Measurements from ENCODE around the gene ZIC5. TPM values are rescaled to one million over a fixed set of nuclear protein-coding genes. Genes with fewer than 3 reads are reported as not detected.

The ZIC5 gene
- total and polyA plus RNA-seq, 4 donors = not detected

DNA sequence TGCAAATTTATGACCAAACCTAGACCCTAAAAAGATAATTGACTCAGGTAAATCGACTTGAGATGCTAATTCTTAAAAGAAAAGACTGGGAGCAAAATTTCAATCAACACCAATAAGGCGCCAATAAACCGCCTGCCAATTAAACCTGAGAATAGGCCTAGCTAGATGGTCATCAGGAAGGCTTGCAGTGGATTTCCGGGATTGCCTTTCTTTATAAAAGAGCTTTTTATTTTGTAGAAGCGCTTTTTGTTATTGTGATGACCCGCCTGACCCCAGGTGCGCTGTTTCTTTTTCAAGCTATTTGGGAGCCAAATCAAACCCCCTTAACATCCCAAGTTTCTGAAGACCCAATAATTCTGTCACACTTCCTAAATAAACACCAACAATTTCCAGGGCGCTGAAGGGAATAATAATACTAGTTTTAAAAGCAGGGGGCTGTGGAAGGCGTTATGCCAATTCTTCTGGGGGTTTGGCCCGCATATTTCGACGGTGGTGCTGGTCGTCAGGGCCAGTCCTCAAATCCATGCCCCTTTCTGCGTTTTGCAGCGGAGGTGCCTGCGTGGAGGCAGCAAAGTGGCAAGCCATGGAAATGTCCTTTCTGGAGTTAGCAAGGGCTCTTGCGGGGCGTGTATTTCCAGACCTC is 2.9 kb upstream of the ZIC5 start:
- WGBS = 18% methylated on average over 18 of the region's 18 CpGs
- H3K9me3 ChIP-seq (ENCODE audit: control insufficient read depth in 4 of 4, low read length in 3 of 4) = peaks cover 0 to 11% (median 1%) of the 10 kb centered on the region in 4 donors
- H3K27ac ChIP-seq (ENCODE audit: low read depth in 1 of 2, low read length in 2 of 2) = no peak overlapping the region
- H3K9ac ChIP-seq (ENCODE audit: low read depth in 1 of 2, low read length in 2 of 2) = no peak overlapping the region
- H3K4me1 ChIP-seq (ENCODE audit: control insufficient read depth in 4 of 4, insufficient read depth in 4 of 4, low read length in 3 of 4) = peaks cover 0 to 20% (median 13%) of the 10 kb centered on the region in 4 donors
- no peak for DNase-seq (ENCODE audit: low spot score)
- H3K36me3 ChIP-seq (ENCODE audit: control insufficient read depth in 4 of 4, insufficient read depth in 3 of 4, low read depth in 1 of 4, low read length in 3 of 4) = no peaks in the 10 kb centered on the region
- TF ChIP-seq MAX (IDR thresholded peaks at IDR 0.05) (no peak), GABPA (IDR thresholded peaks at IDR 0.05 in 1 of 2, conservative IDR thresholded peaks at IDR 0.05 in 1 of 2) (no peak), FOXA2 (IDR thresholded peaks at IDR 0.05) (no peak), HNF4A (conservative IDR thresholded peaks at IDR 0.05) (no peak), NR2F2 (IDR thresholded peaks at IDR 0.05) (no peak), YY1 (IDR thresholded peaks at IDR 0.05) (no peak), RXRA (IDR thresholded peaks at IDR 0.05) (no peak), FOXA1 (IDR thresholded peaks at IDR 0.05) (no peak), ZBTB33 (IDR thresholded peaks at IDR 0.05) (no peak), SP1 (IDR thresholded peaks at IDR 0.05) (no peak), REST (IDR thresholded peaks at IDR 0.05) (no peak), EGR1 (IDR thresholded peaks at IDR 0.05; ENCODE audit: low read depth in 2 of 2) (no peak), JUND (IDR thresholded peaks at IDR 0.05) (no peak), ATF3 (IDR thresholded peaks at IDR 0.05) (no peak), TAF1 (conservative IDR thresholded peaks at IDR 0.05) (no peak)
- H3K4me3 ChIP-seq (ENCODE audit: low read depth in 1 of 3, low read length in 3 of 3) = no peak overlapping the region
- H3K27me3 ChIP-seq (ENCODE audit: control insufficient read depth in 4 of 4, insufficient read depth in 4 of 4, low read length in 3 of 4) = peaks cover 24 to 54% (median 39%) of the 10 kb centered on the region in 4 donors

GRCh38 chr13:99973808-99974185 is 2.2 kb upstream of the ZIC5 start:
- WGBS = 19% methylated on average over 6 of the region's 6 CpGs

More at GRCh38 chr13:99973808-99974185, 2.2 kb upstream of the ZIC5 start:
- H3K9me3 ChIP-seq (ENCODE audit: control insufficient read depth in 4 of 4, low read length in 3 of 4) = peaks cover 0 to 16% (median 1%) of the 10 kb centered on the region in 4 donors
- peaks cover 0 to 24% (median 13%) of the 10 kb centered on the region in 4 donors for H3K4me1 ChIP-seq (ENCODE audit: control insufficient read depth in 4 of 4, insufficient read depth in 4 of 4, low read length in 3 of 4)
- peaks cover 24 to 54% (median 39%) of the 10 kb centered on the region in 4 donors for H3K27me3 ChIP-seq (ENCODE audit: control insufficient read depth in 4 of 4, insufficient read depth in 4 of 4, low read length in 3 of 4)
- H3K9ac ChIP-seq (ENCODE audit: low read depth in 1 of 2, low read length in 2 of 2) = no peak overlapping the region
- DNase-seq (ENCODE audit: low spot score) = no peak
- H3K27ac ChIP-seq (ENCODE audit: low read depth in 1 of 2, low read length in 2 of 2) = no peak overlapping the region
- H3K4me3 ChIP-seq (ENCODE audit: low read depth in 1 of 3, low read length in 3 of 3) = no peak overlapping the region
- H3K36me3 ChIP-seq (ENCODE audit: control insufficient read depth in 4 of 4, insufficient read depth in 3 of 4, low read depth in 1 of 4, low read length in 3 of 4) = no peaks in the 10 kb centered on the region
- TF ChIP-seq RAD21 (IDR thresholded peaks at IDR 0.05) = no peak
- no peak for TF ChIP-seq SP1 (IDR thresholded peaks at IDR 0.05)
- TF ChIP-seq YY1 (IDR thresholded peaks at IDR 0.05) = no peak
- no peak for TF ChIP-seq FOXA1 (IDR thresholded peaks at IDR 0.05)
- TF ChIP-seq REST (IDR thresholded peaks at IDR 0.05) = no peak
- TF ChIP-seq JUND (IDR thresholded peaks at IDR 0.05) = no peak
- TF ChIP-seq NR2F2 (IDR thresholded peaks at IDR 0.05) = no peak
- no peak for TF ChIP-seq FOXA2 (IDR thresholded peaks at IDR 0.05)
- TF ChIP-seq CTCF (IDR thresholded peaks at IDR 0.05; ENCODE audit: low read depth, low read length, missing input control) = no peak
- no peak for TF ChIP-seq TAF1 (conservative IDR thresholded peaks at IDR 0.05)

Measured in liver (tissue), 9 donors.